Panc1 (cell line): ENCODE data around the gene ARL2. TPM values are rescaled to one million over a fixed set of nuclear protein-coding genes. Genes with fewer than 3 reads are reported as not detected.

ENCODE experiments used
- microRNA-seq: library from miRNA; unstranded; fragments of <30 nt; microRNA quantifications from one replicate; pipeline ENCODE4 v1.1.0, GENCODE V29; 2020; ENCODE audit not compliant: unreplicated experiment
- total RNA-seq: library from RNA; stranded (reverse); gene quantifications from one replicate; pipeline ENCODE4 v1.2.1, GENCODE V29; 2021; ENCODE audit not compliant: unreplicated experiment

Gene ARL2
- total RNA-seq, 1 experiment from 2014 or later, result 177 TPM

Small RNA genes lying within 50 kb of the gene (microRNA-seq; reads per million reads assigned to microRNA genes)
- not detected for gene MIR6879

Other genes with a start within 250 kb of the ARL2 start
- 360 TPM for gene SF1, start 235.6 kb upstream of the ARL2 start, total RNA-seq
- gene MAP4K2, start 210.9 kb upstream of the ARL2 start, total RNA-seq, result 46.4 TPM
- 54.5 TPM for gene MEN1, start 203.6 kb upstream of the ARL2 start, total RNA-seq
- gene CDC42BPG, start 169.5 kb upstream of the ARL2 start, total RNA-seq, result 4.1 TPM
- 186 TPM for gene EHD1, start 135.5 kb upstream of the ARL2 start, total RNA-seq
- 28.8 TPM for gene ATG2A, start 97.0 kb upstream of the ARL2 start, total RNA-seq
- gene PPP2R5B, start 89.5 kb upstream of the ARL2 start, total RNA-seq, result 14.0 TPM
- not detected for gene GPHA2, start 78.3 kb upstream of the ARL2 start, total RNA-seq
- not detected for gene MAJIN, start 42.1 kb upstream of the ARL2 start, total RNA-seq
- 1.6 TPM for gene BATF2, start 17.2 kb upstream of the ARL2 start, total RNA-seq
- gene SNX15, start 13.3 kb downstream of the ARL2 start, total RNA-seq, result 51.5 TPM
- 55.6 TPM for gene SAC3D1, start 27.1 kb downstream of the ARL2 start, total RNA-seq
- gene NAALADL1, start 44.4 kb downstream of the ARL2 start, total RNA-seq, result 0.23 TPM
- gene CDCA5, start 69.9 kb downstream of the ARL2 start, total RNA-seq, result 92.9 TPM
- gene ZFPL1, start 70.1 kb downstream of the ARL2 start, total RNA-seq, result 68.4 TPM
- 101 TPM for gene VPS51, start 82.1 kb downstream of the ARL2 start, total RNA-seq
- gene TM7SF2, start 97.7 kb downstream of the ARL2 start, total RNA-seq, result 85.4 TPM
- 27.1 TPM for gene ZNHIT2, start 103.5 kb downstream of the ARL2 start, total RNA-seq
- gene FAU, start 108.0 kb downstream of the ARL2 start, total RNA-seq, result 1,001 TPM
- 111 TPM for gene MRPL49, start 108.2 kb downstream of the ARL2 start, total RNA-seq
- 64.3 TPM for gene SYVN1, start 120.4 kb downstream of the ARL2 start, total RNA-seq
- gene SPDYC, start 156.1 kb downstream of the ARL2 start, total RNA-seq, result not detected
- gene CAPN1, start 167.8 kb downstream of the ARL2 start, total RNA-seq, result 256 TPM
- 39.0 TPM for gene POLA2, start 247.8 kb downstream of the ARL2 start, total RNA-seq